SK-N-SH (cell line): ENCODE results near the gene AKAP11. TPM values are rescaled to one million over a fixed set of nuclear protein-coding genes. Genes with fewer than 3 reads are reported as not detected.

ENCODE experiments used
- CTCF ChIA-PET: fragments of 300-600, 350-600 bp; formaldehyde crosslinking; extraction: SDS; loops from one replicate; lab custom pipeline; 2021; lab: Yijun Ruan, JAX
- POLR2A ChIA-PET: fragments of 350-600 bp; sonication (Branson Sonifier 250); formaldehyde crosslinking; extraction: SDS; loops from one replicate; lab custom pipeline; 2020; ENCODE audit warnings: antibody characterized with exemption, inconsistent platforms; lab: Yijun Ruan, JAX
- DNase-seq: peaks from one replicate; pipeline ENCODE4 v3.0.0; 2012
- H2AFZ ChIP-seq: fragments of 200-600 bp; sonication (generic); 2 replicates; pipeline ENCODE4 v1.8.1; 2016; ENCODE audit warnings: antibody characterized with exemption, mild to moderate bottlenecking, low read depth
- H3F3A ChIP-seq: fragments of 200-600 bp; sonication (generic); replicated peaks from 2 replicates; pipeline ENCODE3; 2016; ENCODE audit warnings: antibody characterized with exemption, mild to moderate bottlenecking; ENCODE audit not compliant: insufficient read depth
- H3K27ac ChIP-seq, 2 experiments: fragments of 200-500 bp in 1 of 2; fragments of 200-600 bp in 1 of 2; sonication (Bioruptor generic) in 1 of 2; sonication (generic), shearing (Covaris generic) in 1 of 2; 2 replicates each; pipeline versions ENCODE4 v1.5.1 to v1.6.1; 2014 to 2016; ENCODE audit warnings: low read depth in 2 of 2, inconsistent platforms in 1 of 2, low read length in 1 of 2, mild to moderate bottlenecking in 1 of 2, mixed read lengths in 1 of 2
- H3K27me3 ChIP-seq: fragments of 200-600 bp; sonication (generic), shearing (Covaris generic); 2 replicates; pipeline ENCODE4 v1.6.1; 2016; ENCODE audit warnings: mixed run types; ENCODE audit not compliant: insufficient read depth
- H3K36me3 ChIP-seq, 2 experiments: fragments of 200-500 bp in 1 of 2; fragments of 200-600 bp in 1 of 2; sonication (Bioruptor generic) in 1 of 2; sonication (generic) in 1 of 2; replicated peaks in 1 of 2; 2 replicates each; pipeline versions ENCODE3 to v1.5.1; 2014 to 2016; ENCODE audit warnings: low read length in 1 of 2, mild to moderate bottlenecking in 1 of 2; ENCODE audit not compliant: insufficient read depth in 2 of 2, control insufficient read depth in 1 of 2
- H3K4me1 ChIP-seq, 2 experiments: fragments of 200-500 bp in 1 of 2; fragments of 200-600 bp in 1 of 2; sonication (Bioruptor generic) in 1 of 2; sonication (generic), shearing (Covaris generic) in 1 of 2; 2 replicates each; pipeline versions ENCODE4 v1.5.1 to v1.6.1; 2014 to 2016; ENCODE audit warnings: low read depth in 1 of 2, low read length in 1 of 2, mixed run types in 1 of 2; ENCODE audit not compliant: insufficient read depth in 2 of 2, control insufficient read depth in 1 of 2
- H3K4me2 ChIP-seq: fragments of 200-600 bp; sonication (generic), shearing (Covaris generic); 2 replicates; pipeline ENCODE4 v1.6.1; 2017; ENCODE audit warnings: mixed run types
- H3K4me3 ChIP-seq, 2 experiments: fragments of 200-500 bp in 1 of 2; fragments of 200-600 bp in 1 of 2; sonication (Bioruptor generic) in 1 of 2; sonication (generic), shearing (Covaris generic) in 1 of 2; 2 replicates each; pipeline versions ENCODE4 v1.5.1 to v1.8.1; 2014 to 2016; ENCODE audit warnings: low read depth in 2 of 2, inconsistent platforms in 1 of 2, low read length in 1 of 2, mild to moderate bottlenecking in 1 of 2, mixed read lengths in 1 of 2, moderate library complexity in 1 of 2
- H3K79me2 ChIP-seq: fragments of 200-600 bp; sonication (generic); 2 replicates; pipeline ENCODE4 v1.8.1; 2017; ENCODE audit warnings: mild to moderate bottlenecking; ENCODE audit not compliant: insufficient read depth
- H3K9ac ChIP-seq: fragments of 200-600 bp; sonication (generic); 2 replicates; pipeline ENCODE4 v1.6.1; 2017; ENCODE audit warnings: mixed run types
- H3K9me2 ChIP-seq: fragments of 200-600 bp; sonication (generic); 2 replicates; pipeline ENCODE4 v1.6.1; 2017; ENCODE audit warnings: mixed run types
- H3K9me3 ChIP-seq: fragments of 200-600 bp; sonication (generic); 2 replicates; pipeline ENCODE4 v1.6.1; 2017; ENCODE audit warnings: mixed run types, mild to moderate bottlenecking, moderate library complexity
- H4K20me1 ChIP-seq: fragments of 200-600 bp; sonication (generic); 2 replicates; pipeline ENCODE4 v1.6.1; 2017; ENCODE audit warnings: mild to moderate bottlenecking, mixed run types; ENCODE audit not compliant: insufficient read depth
- ELF1 ChIP-seq: IDR thresholded peaks from 2 replicates; pipeline ENCODE4 v1.4.0; 2012
- EP300 ChIP-seq, 2 experiments: IDR thresholded peaks; 2 replicates each; pipeline versions ENCODE4 v1.4.0 to v1.6.1; 2012; ENCODE audit warnings: borderline replicate concordance in 1 of 2, low read depth in 1 of 2, low read length in 1 of 2
- FOSL2 ChIP-seq: IDR thresholded peaks from 2 replicates; pipeline ENCODE4 v1.4.0; 2012; ENCODE audit warnings: low read depth, mild to moderate bottlenecking, moderate library complexity, borderline replicate concordance
- FOXJ3 ChIP-seq: sonication (generic); formaldehyde crosslinking; IDR thresholded peaks from 2 replicates; pipeline ENCODE4 v1.5.1; 2020; ENCODE audit warnings: mild to moderate bottlenecking, missing genetic modification reagents
- FOXM1 ChIP-seq: IDR thresholded peaks from 2 replicates; pipeline ENCODE4 v1.4.0; 2012; ENCODE audit warnings: low read depth, mild to moderate bottlenecking
- GABPA ChIP-seq: IDR thresholded peaks from 2 replicates; pipeline ENCODE4 v1.4.0; 2012; ENCODE audit warnings: low read depth, mild to moderate bottlenecking
- IRF3 ChIP-seq: fragments of 150-350 bp; IDR thresholded peaks from 2 replicates; pipeline ENCODE4 v1.6.1; 2016; ENCODE audit warnings: mild to moderate bottlenecking, low read depth, low read length
- MEF2A ChIP-seq: IDR thresholded peaks from 2 replicates; pipeline ENCODE4 v1.4.0; 2012; ENCODE audit warnings: low read depth, borderline replicate concordance
- NFIC ChIP-seq: IDR thresholded peaks from 2 replicates; pipeline ENCODE4 v1.4.0; 2012; ENCODE audit warnings: borderline replicate concordance
- NRF1 ChIP-seq: IDR thresholded peaks from 2 replicates; pipeline ENCODE4 v1.6.1; 2012; ENCODE audit warnings: low read depth, mild to moderate bottlenecking, low read length
- POLR2AphosphoS5 ChIP-seq: IDR thresholded peaks from 2 replicates; pipeline ENCODE4 v1.6.1; 2012; ENCODE audit warnings: low read depth, low read length
- RCOR1 ChIP-seq: fragments of 150-350 bp; IDR thresholded peaks from 2 replicates; pipeline ENCODE4 v1.6.1; 2017; ENCODE audit warnings: antibody characterized with exemption, low read length
- RFX5 ChIP-seq: IDR thresholded peaks from 2 replicates; pipeline ENCODE4 v1.6.1; 2012; ENCODE audit warnings: mild to moderate bottlenecking, improper control_type of control experiment, low read length
- RXRA ChIP-seq: IDR thresholded peaks from 2 replicates; pipeline ENCODE4 v1.4.0; 2012; ENCODE audit warnings: low read depth, mild to moderate bottlenecking, borderline replicate concordance
- SIN3A ChIP-seq: IDR thresholded peaks from 2 replicates; pipeline ENCODE4 v1.6.1; 2012; ENCODE audit warnings: low read depth, mild to moderate bottlenecking, low read length, moderate library complexity, borderline replicate concordance
- TAF1 ChIP-seq: IDR thresholded peaks from 2 replicates; pipeline ENCODE4 v1.6.1; 2012; ENCODE audit warnings: low read depth, mild to moderate bottlenecking, low read length, moderate library complexity, borderline replicate concordance
- TEAD4 ChIP-seq: IDR thresholded peaks from 2 replicates; pipeline ENCODE4 v1.4.0; 2012; ENCODE audit warnings: mild to moderate bottlenecking, borderline replicate concordance; ENCODE audit not compliant: insufficient read depth
- polyA plus RNA-seq, 3 experiments: library from polyadenylated mRNA; depleted of rRNA; stranded (reverse); fragments of >200 nt; gene quantifications; 2 replicates each; pipeline ENCODE4 v1.2.3, GENCODE V29; 2012
- TF ChIP-seq, protein P1 (sequence below): IDR thresholded peaks from 2 replicates; pipeline ENCODE4 v1.4.0; 2012; ENCODE audit warnings: low read depth
- TF ChIP-seq, protein P2 (sequence below): fragments of 200-600 bp; sonication (generic); IDR thresholded peaks from 2 replicates; pipeline ENCODE4 v1.6.1; 2017; ENCODE audit warnings: antibody characterized with exemption, mild to moderate bottlenecking, moderate library complexity
- TF ChIP-seq, protein P3 (sequence below): IDR thresholded peaks from 2 replicates; pipeline ENCODE4; 2012
- TF ChIP-seq, protein P4 (sequence below): fragments of 150-350 bp; IDR thresholded peaks from 2 replicates; pipeline ENCODE4 v1.6.1; 2017; ENCODE audit warnings: antibody characterized with exemption, low read length, low read depth, borderline replicate concordance

The AKAP11 gene
- polyA plus RNA-seq, 1 of the 3 experiments (the other 2 are of a cell fraction) = 5.6 TPM

DNA sequence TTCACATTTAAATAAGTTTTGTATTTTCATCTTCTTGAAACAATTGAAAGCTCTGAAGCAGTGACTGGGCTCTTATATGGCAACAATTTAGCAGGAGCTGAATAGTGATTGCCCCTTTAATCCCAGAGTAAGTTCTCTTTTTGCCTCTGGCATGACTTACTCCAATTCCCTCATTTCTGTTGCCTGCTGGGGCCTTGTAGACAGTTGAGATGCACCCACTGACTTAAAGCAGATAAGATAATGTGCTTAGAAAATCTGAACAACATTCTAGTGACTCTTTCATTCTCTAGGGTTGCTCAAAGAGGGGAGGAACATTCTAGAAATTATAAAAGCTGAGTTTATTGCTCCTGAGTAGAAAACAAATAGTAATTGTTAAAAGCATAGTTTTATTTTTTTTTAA, 52.8 kb downstream of the AKAP11 start:
- no peak for DNase-seq
- no peaks in the 10 kb centered on the region; the same call in 1 of the 2 replicates for H3K79me2 ChIP-seq
- H3K9me3 ChIP-seq = no peaks in the 10 kb centered on the region
- no peaks in the 10 kb centered on the region for H3K27me3 ChIP-seq
- H3K27ac ChIP-seq = no peak overlapping the region
- no peak overlapping the region for H3K9ac ChIP-seq
- TF ChIP-seq FOXM1 (no peak), FOXJ3 (CRISPR knock-in tag) (no peak), EP300 (IDR thresholded peaks at IDR 0.05; ENCODE audit: borderline replicate concordance in 1 of 2, low read depth in 1 of 2, low read length in 1 of 2) (no peak), IRF3 (no peak), TAF1 (no peak), NFIC (no peak), FOSL2 (no peak), ELF1 (no peak)
- TF ChIP-seq, protein P1, sequence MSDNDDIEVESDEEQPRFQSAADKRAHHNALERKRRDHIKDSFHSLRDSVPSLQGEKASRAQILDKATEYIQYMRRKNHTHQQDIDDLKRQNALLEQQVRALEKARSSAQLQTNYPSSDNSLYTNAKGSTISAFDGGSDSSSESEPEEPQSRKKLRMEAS = no peak
- no peak overlapping the region for H2AFZ ChIP-seq
- ChIA-PET CTCF (no interaction called here), POLR2A (no interaction called here)
- no peak overlapping the region for H3K4me3 ChIP-seq
- no peaks in the 10 kb centered on the region for H3K9me2 ChIP-seq
- H4K20me1 ChIP-seq = no peaks in the 10 kb centered on the region
- peaks cover 5% of the 10 kb centered on the region for H3F3A ChIP-seq
- H3K36me3 ChIP-seq = peaks cover 14 to 15% of the 10 kb centered on the region in 2 experiments
- H3K4me1 ChIP-seq = no peaks in the 10 kb centered on the region
- no peak overlapping the region for H3K4me2 ChIP-seq

DNA sequence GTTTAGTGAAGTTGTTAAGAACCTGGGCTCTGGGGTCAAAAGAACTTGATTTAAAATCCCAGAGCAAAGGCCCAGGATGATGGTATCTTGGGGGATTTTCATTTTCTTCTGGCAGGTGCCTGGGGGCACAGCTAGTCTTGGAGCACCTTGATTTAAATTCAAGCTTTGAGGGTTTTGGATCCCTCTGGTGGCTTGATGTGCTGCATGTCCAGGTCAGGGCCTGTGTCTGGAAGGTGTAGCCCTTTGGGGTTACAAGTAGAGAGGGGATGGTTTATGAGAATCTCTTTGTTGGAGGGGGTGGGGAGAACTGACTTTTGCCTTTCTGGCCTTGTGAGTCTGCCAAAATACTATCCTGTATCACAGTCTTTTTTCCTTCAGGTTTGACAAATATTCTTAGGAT, 55.8 kb downstream of the AKAP11 start:
- ChIA-PET CTCF (interaction anchor here (1.3 kb wide), 1 partner anchor 15 kb away, joined by 3 read pairs; no protein-coding TSS in a partner anchor), POLR2A (no interaction called here)
- no peaks in the 10 kb centered on the region for H3K9me2 ChIP-seq
- H3K36me3 ChIP-seq = peaks cover 4 to 6% of the 10 kb centered on the region in 2 experiments
- H3K4me3 ChIP-seq = no peak overlapping the region
- H3K9me3 ChIP-seq = no peaks in the 10 kb centered on the region
- no peaks in the 10 kb centered on the region for H3K4me1 ChIP-seq
- H4K20me1 ChIP-seq = no peaks in the 10 kb centered on the region
- H3F3A ChIP-seq = no peaks in the 10 kb centered on the region
- TF ChIP-seq RXRA (no peak), IRF3 (no peak), GABPA (no peak), RCOR1 (no peak), SIN3A (no peak), RFX5 (no peak), NRF1 (no peak), MEF2A (no peak), POLR2AphosphoS5 (no peak), TEAD4 (no peak)
- TF ChIP-seq, protein P1 = no peak
- TF ChIP-seq, protein P2, sequence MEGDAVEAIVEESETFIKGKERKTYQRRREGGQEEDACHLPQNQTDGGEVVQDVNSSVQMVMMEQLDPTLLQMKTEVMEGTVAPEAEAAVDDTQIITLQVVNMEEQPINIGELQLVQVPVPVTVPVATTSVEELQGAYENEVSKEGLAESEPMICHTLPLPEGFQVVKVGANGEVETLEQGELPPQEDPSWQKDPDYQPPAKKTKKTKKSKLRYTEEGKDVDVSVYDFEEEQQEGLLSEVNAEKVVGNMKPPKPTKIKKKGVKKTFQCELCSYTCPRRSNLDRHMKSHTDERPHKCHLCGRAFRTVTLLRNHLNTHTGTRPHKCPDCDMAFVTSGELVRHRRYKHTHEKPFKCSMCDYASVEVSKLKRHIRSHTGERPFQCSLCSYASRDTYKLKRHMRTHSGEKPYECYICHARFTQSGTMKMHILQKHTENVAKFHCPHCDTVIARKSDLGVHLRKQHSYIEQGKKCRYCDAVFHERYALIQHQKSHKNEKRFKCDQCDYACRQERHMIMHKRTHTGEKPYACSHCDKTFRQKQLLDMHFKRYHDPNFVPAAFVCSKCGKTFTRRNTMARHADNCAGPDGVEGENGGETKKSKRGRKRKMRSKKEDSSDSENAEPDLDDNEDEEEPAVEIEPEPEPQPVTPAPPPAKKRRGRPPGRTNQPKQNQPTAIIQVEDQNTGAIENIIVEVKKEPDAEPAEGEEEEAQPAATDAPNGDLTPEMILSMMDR = no peak
- TF ChIP-seq, protein P3, sequence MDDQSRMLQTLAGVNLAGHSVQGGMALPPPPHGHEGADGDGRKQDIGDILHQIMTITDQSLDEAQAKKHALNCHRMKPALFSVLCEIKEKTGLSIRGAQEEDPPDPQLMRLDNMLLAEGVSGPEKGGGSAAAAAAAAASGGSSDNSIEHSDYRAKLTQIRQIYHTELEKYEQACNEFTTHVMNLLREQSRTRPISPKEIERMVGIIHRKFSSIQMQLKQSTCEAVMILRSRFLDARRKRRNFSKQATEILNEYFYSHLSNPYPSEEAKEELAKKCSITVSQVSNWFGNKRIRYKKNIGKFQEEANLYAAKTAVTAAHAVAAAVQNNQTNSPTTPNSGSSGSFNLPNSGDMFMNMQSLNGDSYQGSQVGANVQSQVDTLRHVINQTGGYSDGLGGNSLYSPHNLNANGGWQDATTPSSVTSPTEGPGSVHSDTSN = no peak
- TF ChIP-seq, protein P4, sequence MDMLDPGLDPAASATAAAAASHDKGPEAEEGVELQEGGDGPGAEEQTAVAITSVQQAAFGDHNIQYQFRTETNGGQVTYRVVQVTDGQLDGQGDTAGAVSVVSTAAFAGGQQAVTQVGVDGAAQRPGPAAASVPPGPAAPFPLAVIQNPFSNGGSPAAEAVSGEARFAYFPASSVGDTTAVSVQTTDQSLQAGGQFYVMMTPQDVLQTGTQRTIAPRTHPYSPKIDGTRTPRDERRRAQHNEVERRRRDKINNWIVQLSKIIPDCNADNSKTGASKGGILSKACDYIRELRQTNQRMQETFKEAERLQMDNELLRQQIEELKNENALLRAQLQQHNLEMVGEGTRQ = no peak
- H3K79me2 ChIP-seq = no peaks in the 10 kb centered on the region
- no peak overlapping the region for H3K27ac ChIP-seq
- no peak overlapping the region for H3K4me2 ChIP-seq
- no peak overlapping the region for H2AFZ ChIP-seq
- DNase-seq = no peak
- no peak overlapping the region for H3K9ac ChIP-seq
- no peaks in the 10 kb centered on the region for H3K27me3 ChIP-seq
